ENCODE measurements around the gene TRIM45.

TRIM45 gene

DNA sequence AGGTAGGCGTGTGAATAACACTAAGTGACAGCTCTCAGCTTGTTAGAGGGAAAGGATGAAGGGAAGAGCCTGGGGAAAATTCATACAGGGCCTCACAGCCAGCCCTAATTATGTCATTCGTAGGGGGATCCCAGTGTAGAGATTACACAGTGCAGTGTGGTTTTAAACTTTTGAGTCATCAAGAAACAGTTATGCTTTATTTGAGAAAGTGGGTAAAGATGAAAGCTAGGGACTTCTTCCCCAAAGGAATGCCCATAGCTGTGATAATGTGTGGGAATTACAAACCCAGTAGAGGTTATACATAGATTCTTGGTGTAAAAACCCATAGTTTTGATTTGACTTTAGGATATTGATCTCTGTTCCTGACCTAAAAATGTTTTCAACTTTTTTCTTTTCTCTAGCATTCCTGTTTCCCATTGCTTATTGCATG lies 59.5 kb downstream of the TRIM45 start:
- in situ Hi-C loops (cut with MboI; ENCODE audit: low sequenced_read_pairs) = loop anchor here (25.0 kb wide), 1 partner anchor 475 kb away; no protein-coding TSS in a partner anchor
